A549 (cell line): ENCODE data around the gene TFPI2.

ENCODE experiments used
- CEBPB ChIP-seq, 2 experiments: fragments of >200 bp in 1 of 2; sonication (Bioruptor Twin) in 1 of 2; formaldehyde crosslinking in 1 of 2; IDR thresholded peaks; 2 replicates each; pipeline ENCODE4 v1.6.1; 2012 to 2016
- ESRRA ChIP-seq: fragments of 150-350 bp; IDR thresholded peaks from 2 replicates; pipeline ENCODE4 v1.6.1; 2014; ENCODE audit warnings: mild to moderate bottlenecking, low read length, borderline replicate concordance

GRCh38 chr7:93877742-93878141, 12.8 kb downstream of the TFPI2 start:
- TF ChIP-seq ESRRA (no peak), CEBPB (IDR thresholded peaks at IDR 0.05) (no peak)
